WTC11 (cell line): ENCODE measurements around the gene ZSWIM4.

Source experiments
- ATF3 ChIP-seq: sonication (generic); formaldehyde crosslinking; conservative IDR thresholded peaks from 2 replicates; pipeline ENCODE4 v1.8.1; 2022; ENCODE audit warnings: mild to moderate bottlenecking, missing genetic modification reagents
- CREB1 ChIP-seq: sonication (generic); formaldehyde crosslinking; IDR thresholded peaks from 2 replicates; pipeline ENCODE4 v1.8.0; 2023; ENCODE audit warnings: mild to moderate bottlenecking, missing genetic modification reagents
- CREM ChIP-seq: sonication (generic); formaldehyde crosslinking; IDR thresholded peaks from 2 replicates; pipeline ENCODE4 v1.8.1; 2022; ENCODE audit warnings: mild to moderate bottlenecking, missing genetic modification reagents, moderate library complexity
- CTCF ChIP-seq: fragments of 200-600 bp; IDR thresholded peaks from 2 replicates; pipeline ENCODE4 v1.8.0; 2022; ENCODE audit warnings: antibody characterized with exemption
- ESRRA ChIP-seq: sonication (generic); formaldehyde crosslinking; IDR thresholded peaks from 2 replicates; pipeline ENCODE4 v1.8.1; 2022; ENCODE audit warnings: mild to moderate bottlenecking, missing genetic modification reagents, borderline replicate concordance
- IRF2 ChIP-seq: sonication (generic); formaldehyde crosslinking; IDR thresholded peaks from 2 replicates; pipeline ENCODE4 v1.8.0; 2022; ENCODE audit warnings: low read depth, missing genetic modification reagents, borderline replicate concordance
- NFYB ChIP-seq: sonication (generic); formaldehyde crosslinking; conservative IDR thresholded peaks from 2 replicates; pipeline ENCODE4 v1.8.0; 2022; ENCODE audit warnings: low read depth, missing genetic modification reagents
- SP1 ChIP-seq: sonication (generic); formaldehyde crosslinking; conservative IDR thresholded peaks from 2 replicates; pipeline ENCODE4 v1.8.1; 2022; ENCODE audit warnings: missing genetic modification reagents
- USF2 ChIP-seq: sonication (generic); formaldehyde crosslinking; IDR thresholded peaks from 2 replicates; pipeline ENCODE4 v1.8.1; 2023; ENCODE audit warnings: mild to moderate bottlenecking, missing genetic modification reagents, moderate library complexity
- TF ChIP-seq, protein P1 (sequence below): sonication (generic); formaldehyde crosslinking; IDR thresholded peaks from 2 replicates; pipeline ENCODE4 v1.8.0; 2022; ENCODE audit warnings: mild to moderate bottlenecking, missing genetic modification reagents
- TF ChIP-seq, protein P2 (sequence below): sonication (generic); formaldehyde crosslinking; IDR thresholded peaks from 2 replicates; pipeline ENCODE4 v1.8.0; 2022; ENCODE audit warnings: mild to moderate bottlenecking, missing genetic modification reagents

DNA sequence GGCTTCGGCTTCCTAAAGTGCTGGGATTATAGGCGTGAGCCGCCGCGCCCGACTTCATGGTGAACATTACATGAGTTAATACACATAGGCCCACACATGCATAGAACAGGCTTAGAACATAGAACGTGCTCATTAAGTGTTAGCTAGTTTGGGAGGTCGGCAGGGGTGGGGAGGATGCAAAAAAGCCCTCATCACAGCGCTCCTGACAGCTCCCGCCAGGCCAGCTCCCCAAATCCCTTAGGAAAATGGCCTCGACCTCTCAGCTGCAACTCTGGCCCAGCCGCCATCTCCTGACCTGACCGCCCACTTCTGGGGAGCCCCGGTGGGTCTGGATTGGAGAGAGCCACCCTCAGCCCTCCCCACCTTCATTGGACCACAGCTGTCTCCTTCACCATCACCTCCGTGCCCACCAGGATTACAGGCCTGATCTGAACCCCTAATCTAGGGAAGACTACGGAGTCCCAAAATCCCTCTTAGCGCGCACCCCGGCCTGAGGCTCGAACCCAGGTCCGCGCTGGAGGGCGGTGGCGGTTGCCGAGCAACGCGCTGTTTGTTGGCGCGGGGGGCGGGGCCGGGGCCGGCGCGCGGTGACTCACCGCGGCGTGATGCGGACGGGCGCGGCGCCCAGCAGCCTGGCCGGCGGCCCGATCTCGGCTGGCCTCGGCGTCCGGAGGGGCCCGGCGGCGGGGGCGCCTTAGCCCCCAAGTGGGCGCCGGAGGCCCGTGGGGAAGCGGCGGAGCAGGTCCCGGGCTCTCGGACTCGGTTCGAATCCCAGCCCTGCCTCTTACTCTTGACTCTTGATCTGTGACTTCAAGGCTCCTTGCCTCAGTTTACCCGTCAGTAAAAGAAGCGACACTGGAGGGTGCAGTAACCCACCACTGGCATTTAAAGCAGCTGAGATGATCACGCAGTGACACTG, 55.0 kb downstream of the ZSWIM4 start:
- TF ChIP-seq IRF2 (CRISPR knock-in tag) (no peak), CTCF (no peak), SP1 (0 out of 2 replicates have a peak, but pooled peaks have one; percentile 18), ATF3 (CRISPR knock-in tag) (no peak), USF2 (CRISPR knock-in tag) (no peak), ESRRA (CRISPR knock-in tag) (no peak), NFYB (no peak), CREB1 (CRISPR knock-in tag) (no peak), CREM (CRISPR knock-in tag) (no peak)
- TF ChIP-seq, protein P1, sequence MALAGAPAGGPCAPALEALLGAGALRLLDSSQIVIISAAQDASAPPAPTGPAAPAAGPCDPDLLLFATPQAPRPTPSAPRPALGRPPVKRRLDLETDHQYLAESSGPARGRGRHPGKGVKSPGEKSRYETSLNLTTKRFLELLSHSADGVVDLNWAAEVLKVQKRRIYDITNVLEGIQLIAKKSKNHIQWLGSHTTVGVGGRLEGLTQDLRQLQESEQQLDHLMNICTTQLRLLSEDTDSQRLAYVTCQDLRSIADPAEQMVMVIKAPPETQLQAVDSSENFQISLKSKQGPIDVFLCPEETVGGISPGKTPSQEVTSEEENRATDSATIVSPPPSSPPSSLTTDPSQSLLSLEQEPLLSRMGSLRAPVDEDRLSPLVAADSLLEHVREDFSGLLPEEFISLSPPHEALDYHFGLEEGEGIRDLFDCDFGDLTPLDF: no peak
- TF ChIP-seq, protein P2, sequence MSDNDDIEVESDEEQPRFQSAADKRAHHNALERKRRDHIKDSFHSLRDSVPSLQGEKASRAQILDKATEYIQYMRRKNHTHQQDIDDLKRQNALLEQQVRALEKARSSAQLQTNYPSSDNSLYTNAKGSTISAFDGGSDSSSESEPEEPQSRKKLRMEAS (CRISPR knock-in tag): no peak
